ENCODE data around the gene NPIPB2. TPM values are rescaled to one million over a fixed set of nuclear protein-coding genes. Genes with fewer than 3 reads are reported as not detected.

Gene NPIPB2
- total RNA-seq, 1 experiment from 2014 or later, result 10.3 TPM

DNA sequence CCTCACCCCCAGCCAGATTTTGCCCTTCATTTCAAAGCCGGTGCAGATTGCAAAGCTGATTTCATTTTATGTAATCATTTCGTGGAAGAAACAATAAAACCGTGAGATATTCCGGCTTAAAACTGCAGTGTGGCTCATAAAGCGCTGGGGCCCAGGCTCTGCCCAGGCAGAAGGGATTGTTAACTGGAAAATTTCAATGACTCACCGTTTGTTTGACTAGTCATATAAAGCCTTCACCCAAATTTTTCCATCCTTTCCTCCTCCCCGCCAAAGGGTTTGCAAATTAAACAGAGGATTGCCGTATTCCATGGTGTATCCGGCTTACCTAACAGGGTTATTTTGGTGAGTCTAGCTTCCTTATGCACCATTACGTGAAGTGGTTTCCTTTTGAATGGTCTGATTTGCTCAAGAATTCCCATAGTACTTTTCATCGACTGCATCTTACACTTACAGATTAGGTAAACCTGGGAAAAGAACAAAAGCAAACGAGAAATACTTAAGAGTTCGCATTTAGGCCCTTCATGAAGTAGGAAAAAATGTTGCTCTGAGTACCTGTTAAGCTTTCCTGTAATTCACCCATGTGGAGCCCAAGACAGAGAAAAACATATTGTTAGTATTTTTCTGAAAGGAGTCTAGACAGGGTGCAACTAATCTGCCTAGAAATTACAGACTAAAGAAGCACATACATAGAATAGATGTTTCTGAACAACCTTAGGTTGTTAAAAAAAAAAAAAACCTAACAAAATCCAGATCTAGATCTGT is 25.1 kb downstream of the NPIPB2 start:
- no peaks in the 10 kb centered on the region for H3K27me3 ChIP-seq (ENCODE audit: control insufficient read depth, insufficient read depth, low read length)
- CTCF ChIA-PET, result interaction anchor here (0.5 to 1.7 kb wide), 2 partner anchors 151 to 169 kb away, joined by 3 to 5 read pairs; no protein-coding TSS in a partner anchor
- H3K27ac ChIP-seq (ENCODE audit: low read length), result peak overlapping the region; percentile 98
- in situ Hi-C loops (cut with HindIII; ENCODE audit: low pct_unique_long_range_greater_than_20kb, low sequenced_read_pairs), result no loop called here
- TSS peak; percentile 81 for BruUV-seq (replicated peaks)
- ATAC-seq (peak; percentile 66), DNase-seq (ENCODE audit: low read depth, low spot score) (peak; percentile 69)
- peak overlapping the region; percentile 69 to 92 for H3K4me3 ChIP-seq (ENCODE audit: low read depth in 2 of 2, low read length in 2 of 2)
- intact Hi-C loops (cut with micrococcal nuclease; ENCODE audit: unreplicated experiment), result no loop called here
- H3K9me3 ChIP-seq (ENCODE audit: control insufficient read depth, insufficient read depth, low read depth, low read length), result no peaks in the 10 kb centered on the region
- H3K4me1 ChIP-seq (ENCODE audit: control insufficient read depth, insufficient read depth, low read length), result peaks cover 22% of the 10 kb centered on the region
- 0 out of 2 replicates have a peak, but pooled peaks cover 4% of the 10 kb centered on the region for H3K36me3 ChIP-seq (ENCODE audit: control insufficient read depth, insufficient read depth, low read length)
- POLR2A ChIA-PET, result no interaction called here
- TF ChIP-seq POLR2AphosphoS5 (IDR thresholded peaks at IDR 0.05; ENCODE audit: low read depth, low read length), result no peak
- TF ChIP-seq, protein P1, sequence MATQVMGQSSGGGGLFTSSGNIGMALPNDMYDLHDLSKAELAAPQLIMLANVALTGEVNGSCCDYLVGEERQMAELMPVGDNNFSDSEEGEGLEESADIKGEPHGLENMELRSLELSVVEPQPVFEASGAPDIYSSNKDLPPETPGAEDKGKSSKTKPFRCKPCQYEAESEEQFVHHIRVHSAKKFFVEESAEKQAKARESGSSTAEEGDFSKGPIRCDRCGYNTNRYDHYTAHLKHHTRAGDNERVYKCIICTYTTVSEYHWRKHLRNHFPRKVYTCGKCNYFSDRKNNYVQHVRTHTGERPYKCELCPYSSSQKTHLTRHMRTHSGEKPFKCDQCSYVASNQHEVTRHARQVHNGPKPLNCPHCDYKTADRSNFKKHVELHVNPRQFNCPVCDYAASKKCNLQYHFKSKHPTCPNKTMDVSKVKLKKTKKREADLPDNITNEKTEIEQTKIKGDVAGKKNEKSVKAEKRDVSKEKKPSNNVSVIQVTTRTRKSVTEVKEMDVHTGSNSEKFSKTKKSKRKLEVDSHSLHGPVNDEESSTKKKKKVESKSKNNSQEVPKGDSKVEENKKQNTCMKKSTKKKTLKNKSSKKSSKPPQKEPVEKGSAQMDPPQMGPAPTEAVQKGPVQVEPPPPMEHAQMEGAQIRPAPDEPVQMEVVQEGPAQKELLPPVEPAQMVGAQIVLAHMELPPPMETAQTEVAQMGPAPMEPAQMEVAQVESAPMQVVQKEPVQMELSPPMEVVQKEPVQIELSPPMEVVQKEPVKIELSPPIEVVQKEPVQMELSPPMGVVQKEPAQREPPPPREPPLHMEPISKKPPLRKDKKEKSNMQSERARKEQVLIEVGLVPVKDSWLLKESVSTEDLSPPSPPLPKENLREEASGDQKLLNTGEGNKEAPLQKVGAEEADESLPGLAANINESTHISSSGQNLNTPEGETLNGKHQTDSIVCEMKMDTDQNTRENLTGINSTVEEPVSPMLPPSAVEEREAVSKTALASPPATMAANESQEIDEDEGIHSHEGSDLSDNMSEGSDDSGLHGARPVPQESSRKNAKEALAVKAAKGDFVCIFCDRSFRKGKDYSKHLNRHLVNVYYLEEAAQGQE (IDR thresholded peaks at IDR 0.05; ENCODE audit: insufficient read depth in 1 of 2, low read depth in 2 of 2, low read length in 1 of 2), result no peak

DNA sequence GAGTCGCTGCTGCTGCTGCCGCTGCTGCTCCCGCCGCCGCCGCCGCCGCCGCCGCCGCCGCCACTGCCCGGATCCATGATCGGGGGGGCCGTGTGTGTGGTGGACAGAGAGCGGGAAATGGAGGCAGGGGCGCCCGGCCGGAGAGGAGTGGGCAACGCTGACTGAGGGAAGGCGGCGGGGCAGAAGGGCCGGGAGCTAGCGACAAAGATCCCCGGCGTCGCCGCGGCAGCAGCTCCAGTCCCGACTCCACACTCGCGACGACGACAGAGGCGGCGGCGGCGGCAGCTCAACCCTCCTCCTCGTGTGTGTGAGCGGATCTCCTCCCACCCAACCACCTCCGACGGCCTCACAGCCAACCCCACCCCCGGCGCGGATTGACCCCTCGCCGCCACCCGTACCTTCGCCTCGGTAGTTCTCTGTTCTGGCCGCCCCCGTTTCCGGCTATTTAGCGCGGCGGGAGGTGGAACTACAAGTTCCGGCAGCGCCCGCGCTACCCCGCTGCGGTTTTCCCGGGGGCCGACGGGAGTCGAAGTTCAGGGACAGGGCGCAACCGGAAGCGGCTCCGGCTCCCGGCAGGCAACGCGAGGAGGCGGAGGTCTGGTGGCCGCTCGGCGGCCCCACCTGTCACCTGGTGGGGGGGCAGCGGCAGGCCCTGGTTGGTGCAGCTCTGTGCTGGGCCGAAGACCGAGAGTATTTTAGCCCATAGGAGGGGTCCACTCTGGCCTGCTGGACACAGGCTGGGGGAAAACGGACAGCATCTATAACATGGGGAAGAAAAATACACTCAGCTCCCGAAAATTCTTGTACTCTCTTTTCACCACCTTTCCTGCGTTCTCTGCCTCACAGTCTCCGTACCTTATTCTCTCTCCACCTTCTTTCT is 26.0 kb downstream of the NPIPB2 start, which contains the start of gene GSPT1:
Gene GSPT1 (minus strand): TSS at position 313 of the 880 bp plus-strand sequence. CDS start 236 bp downstream, at position 77.
- H3K36me3 ChIP-seq (ENCODE audit: control insufficient read depth, insufficient read depth, low read length), result 0 out of 2 replicates have a peak, but pooled peaks cover 4% of the 10 kb centered on the region
- ChIA-PET POLR2A (no interaction called here), CTCF (interaction anchor here (0.5 to 1.7 kb wide), 2 partner anchors 152 to 170 kb away, joined by 3 to 5 read pairs; no protein-coding TSS in a partner anchor)
- H3K4me1 ChIP-seq (ENCODE audit: control insufficient read depth, insufficient read depth, low read length), result peaks cover 25% of the 10 kb centered on the region
- H3K27ac ChIP-seq (ENCODE audit: low read length), result peak within 1 kb of the TSS; percentile 98
- intact Hi-C loops (cut with micrococcal nuclease; ENCODE audit: unreplicated experiment), result no loop called here
- no peaks in the 10 kb centered on the region for H3K27me3 ChIP-seq (ENCODE audit: control insufficient read depth, insufficient read depth, low read length)
- ATAC-seq, result peak; percentile 94
- peak; percentile 87 for DNase-seq (ENCODE audit: low read depth, low spot score)
- BruUV-seq (replicated peaks), result no TSS peak
- TF ChIP-seq, protein P2, sequence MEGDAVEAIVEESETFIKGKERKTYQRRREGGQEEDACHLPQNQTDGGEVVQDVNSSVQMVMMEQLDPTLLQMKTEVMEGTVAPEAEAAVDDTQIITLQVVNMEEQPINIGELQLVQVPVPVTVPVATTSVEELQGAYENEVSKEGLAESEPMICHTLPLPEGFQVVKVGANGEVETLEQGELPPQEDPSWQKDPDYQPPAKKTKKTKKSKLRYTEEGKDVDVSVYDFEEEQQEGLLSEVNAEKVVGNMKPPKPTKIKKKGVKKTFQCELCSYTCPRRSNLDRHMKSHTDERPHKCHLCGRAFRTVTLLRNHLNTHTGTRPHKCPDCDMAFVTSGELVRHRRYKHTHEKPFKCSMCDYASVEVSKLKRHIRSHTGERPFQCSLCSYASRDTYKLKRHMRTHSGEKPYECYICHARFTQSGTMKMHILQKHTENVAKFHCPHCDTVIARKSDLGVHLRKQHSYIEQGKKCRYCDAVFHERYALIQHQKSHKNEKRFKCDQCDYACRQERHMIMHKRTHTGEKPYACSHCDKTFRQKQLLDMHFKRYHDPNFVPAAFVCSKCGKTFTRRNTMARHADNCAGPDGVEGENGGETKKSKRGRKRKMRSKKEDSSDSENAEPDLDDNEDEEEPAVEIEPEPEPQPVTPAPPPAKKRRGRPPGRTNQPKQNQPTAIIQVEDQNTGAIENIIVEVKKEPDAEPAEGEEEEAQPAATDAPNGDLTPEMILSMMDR (IDR thresholded peaks at IDR 0.05), result no peak
- TF ChIP-seq TCF7L2 (IDR thresholded peaks at IDR 0.05; ENCODE audit: low read depth, low read length) (peak; percentile 66), POLR2AphosphoS5 (IDR thresholded peaks at IDR 0.05; ENCODE audit: low read depth, low read length) (peak; percentile 71), SIN3A (IDR thresholded peaks at IDR 0.05; ENCODE audit: borderline replicate concordance, insufficient read depth, low read depth, low read length) (peak; percentile 54)
- TF ChIP-seq, protein P1 (IDR thresholded peaks at IDR 0.05; ENCODE audit: insufficient read depth in 1 of 2, low read depth in 2 of 2, low read length in 1 of 2), result no peak
- H3K4me3 ChIP-seq (ENCODE audit: low read depth in 2 of 2, low read length in 2 of 2), result peak within 1 kb of the TSS; percentile 77 to 92
- H3K9me3 ChIP-seq (ENCODE audit: control insufficient read depth, insufficient read depth, low read depth, low read length), result no peaks in the 10 kb centered on the region
- in situ Hi-C loops (cut with HindIII; ENCODE audit: low pct_unique_long_range_greater_than_20kb, low sequenced_read_pairs), result no loop called here

Measured in Panc1 (cell line).